ENCODE results near the gene POLK.

POLK gene

GRCh38 chr5:75640395-75640794 lies 128.7 kb downstream of the POLK start:
- in situ Hi-C loops (cut with MboI; ENCODE audit: low sequenced_read_pairs), result no loop called here

GRCh38 chr5:75640826-75641225 lies 129.1 kb downstream of the POLK start:
- in situ Hi-C loops (cut with MboI; ENCODE audit: low sequenced_read_pairs), result no loop called here

GRCh38 chr5:75648712-75649111 lies 137.0 kb downstream of the POLK start:
- in situ Hi-C loops (cut with MboI; ENCODE audit: low sequenced_read_pairs), result no loop called here
